H9 (cell line): ENCODE data around the gene CYP2S1. TPM values are rescaled to one million over a fixed set of nuclear protein-coding genes. Genes with fewer than 3 reads are reported as not detected.
"Not testable (repeated sequence)": the region's sequence is repeated elsewhere in the genome, so short reads cannot be mapped to it uniquely, and the experiment has no call there.

Experiments
- DNase-seq: peaks from one replicate; pipeline ENCODE4 v3.0.0-alpha.2; 2017
- H2AFZ ChIP-seq: one replicate; pipeline ENCODE4 v1.6.1; 2013; ENCODE audit warnings: mild to moderate bottlenecking, low read length, control low read depth, moderate library complexity
- H2AK5ac ChIP-seq: 2 replicates; pipeline ENCODE4 v1.6.1; 2013; ENCODE audit warnings: low read length, control low read depth, mixed read lengths; ENCODE audit not compliant: insufficient read length
- H2BK120ac ChIP-seq: one replicate; pipeline ENCODE4 v1.6.1; 2013; ENCODE audit warnings: low read depth, mild to moderate bottlenecking, low read length, control low read depth, inconsistent platforms; ENCODE audit not compliant: poor library complexity, severe bottlenecking
- H2BK12ac ChIP-seq: 2 replicates; pipeline ENCODE4 v1.6.1; 2013; ENCODE audit warnings: low read length, control low read depth, mixed read lengths, low read depth; ENCODE audit not compliant: insufficient read length
- H2BK15ac ChIP-seq: 2 replicates; pipeline ENCODE4 v1.6.1; 2013; ENCODE audit warnings: low read depth, low read length, control low read depth
- H2BK20ac ChIP-seq: one replicate; pipeline ENCODE4 v1.6.1; 2013; ENCODE audit warnings: low read depth, mild to moderate bottlenecking, low read length, control low read depth, inconsistent platforms; ENCODE audit not compliant: poor library complexity, severe bottlenecking
- H2BK5ac ChIP-seq: 2 replicates; pipeline ENCODE4 v1.6.1; 2013; ENCODE audit warnings: low read length, control low read depth, mixed read lengths; ENCODE audit not compliant: insufficient read length
- H3K14ac ChIP-seq: 2 replicates; pipeline ENCODE4 v1.6.1; 2013; ENCODE audit warnings: low read length, control low read depth; ENCODE audit not compliant: insufficient read depth
- H3K18ac ChIP-seq: 2 replicates; pipeline ENCODE4 v1.6.1; 2013; ENCODE audit warnings: low read depth, mild to moderate bottlenecking, mixed read lengths, low read length, control low read depth; ENCODE audit not compliant: insufficient read length
- H3K23ac ChIP-seq: 2 replicates; pipeline ENCODE4 v1.6.1; 2013; ENCODE audit warnings: low read length, control low read depth, mixed read lengths, low read depth; ENCODE audit not compliant: insufficient read length
- H3K23me2 ChIP-seq: 2 replicates; pipeline ENCODE4 v1.6.1; 2013; ENCODE audit warnings: low read depth, mild to moderate bottlenecking, mixed read lengths, low read length, control low read depth; ENCODE audit not compliant: insufficient read length, poor library complexity, severe bottlenecking
- H3K27ac ChIP-seq: 2 replicates; pipeline ENCODE4 v1.5.1; 2013; ENCODE audit warnings: low read length, control low read depth, mixed read lengths, low read depth; ENCODE audit not compliant: insufficient read length
- H3K27me3 ChIP-seq: 2 replicates; pipeline ENCODE4 v1.6.1; 2013; ENCODE audit warnings: low read length, control low read depth, inconsistent platforms; ENCODE audit not compliant: insufficient read depth
- H3K4ac ChIP-seq: 2 replicates; pipeline ENCODE4 v1.6.1; 2013; ENCODE audit warnings: low read depth, mild to moderate bottlenecking, control low read depth, inconsistent platforms, low read length, moderate library complexity
- H3K4me1 ChIP-seq: 2 replicates; pipeline ENCODE4 v1.6.1; 2013; ENCODE audit warnings: low read length, control low read depth, inconsistent platforms; ENCODE audit not compliant: insufficient read depth
- H3K4me2 ChIP-seq: 2 replicates; pipeline ENCODE4 v1.6.1; 2013; ENCODE audit warnings: low read length, control low read depth, mixed read lengths; ENCODE audit not compliant: insufficient read length, insufficient read depth
- H3K56ac ChIP-seq: 2 replicates; pipeline ENCODE4 v1.6.1; 2013; ENCODE audit warnings: low read depth, mild to moderate bottlenecking, mixed read lengths, low read length, control low read depth; ENCODE audit not compliant: insufficient read length
- H3K79me1 ChIP-seq: 2 replicates; pipeline ENCODE4 v1.6.1; 2013; ENCODE audit warnings: low read depth, mild to moderate bottlenecking, moderate library complexity, low read length, control low read depth, inconsistent platforms; ENCODE audit not compliant: insufficient read depth, poor library complexity, severe bottlenecking
- H3K79me2 ChIP-seq: 2 replicates; pipeline ENCODE4 v1.6.1; 2013; ENCODE audit warnings: low read length, control low read depth, inconsistent platforms; ENCODE audit not compliant: insufficient read depth
- H3K9ac ChIP-seq: 2 replicates; pipeline ENCODE4 v1.6.1; 2013; ENCODE audit warnings: low read length, control low read depth, mixed read lengths; ENCODE audit not compliant: insufficient read length; ENCODE audit errors: extremely low read depth
- H3K9me3 ChIP-seq: one replicate; pipeline ENCODE4 v1.6.1; 2013; ENCODE audit warnings: low read depth, low read length, inconsistent platforms; ENCODE audit not compliant: control insufficient read depth
- H3T11ph ChIP-seq: one replicate; pipeline ENCODE4 v1.6.1; 2013; ENCODE audit warnings: mild to moderate bottlenecking, low read length, control low read depth, inconsistent platforms
- H4K20me1 ChIP-seq: one replicate; pipeline ENCODE4 v1.6.1; 2013; ENCODE audit not compliant: control insufficient read depth, insufficient read length, insufficient read depth
- H4K5ac ChIP-seq: 2 replicates; pipeline ENCODE4 v1.6.1; 2013; ENCODE audit warnings: low read depth, mild to moderate bottlenecking, mixed read lengths, low read length, control low read depth; ENCODE audit not compliant: insufficient read length
- H4K8ac ChIP-seq: replicated peaks from 2 replicates; pipeline ENCODE4 v1.6.1; 2013; ENCODE audit warnings: low read length, control low read depth, mixed read lengths, low read depth; ENCODE audit not compliant: insufficient read length
- H4K91ac ChIP-seq: 2 replicates; pipeline ENCODE4 v1.6.1; 2013; ENCODE audit warnings: low read depth, mild to moderate bottlenecking, moderate library complexity, mixed read lengths, low read length, control low read depth; ENCODE audit not compliant: insufficient read length
- H3K27ac Mint-ChIP-seq, 3 experiments: 2 replicates in 2 of 3; 3 replicates in 1 of 3; pipeline ENCODE4 v1.8.0; 2020 to 2021; ENCODE audit warnings: mixed read lengths in 3 of 3, mild to moderate bottlenecking in 1 of 3, moderate library complexity in 1 of 3
- H3K27me3 Mint-ChIP-seq: 2 replicates; pipeline ENCODE4 v1.8.0; 2021; ENCODE audit warnings: low read depth, mild to moderate bottlenecking, moderate library complexity, mixed read lengths
- H3K36me3 Mint-ChIP-seq, 3 experiments: 2 replicates in 2 of 3; 3 replicates in 1 of 3; pipeline ENCODE4 v1.8.0; 2020 to 2021; ENCODE audit warnings: low read depth in 3 of 3, mixed read lengths in 3 of 3; ENCODE audit not compliant: insufficient read depth in 1 of 3
- H3K4me1 Mint-ChIP-seq, 2 experiments: 2 replicates each; pipeline ENCODE4 v1.8.0; 2020; ENCODE audit warnings: mixed read lengths in 2 of 2
- H3K4me3 Mint-ChIP-seq, 2 experiments: 2 replicates in 1 of 2; 3 replicates in 1 of 2; pipeline ENCODE4 v1.8.0; 2020 to 2021; ENCODE audit warnings: mild to moderate bottlenecking in 2 of 2, mixed read lengths in 2 of 2, moderate library complexity in 1 of 2
- H3K9me3 Mint-ChIP-seq, 2 experiments: 2 replicates in 1 of 2; 3 replicates in 1 of 2; pipeline ENCODE4 v1.8.0; 2020; ENCODE audit warnings: mild to moderate bottlenecking in 2 of 2, mixed read lengths in 2 of 2, moderate library complexity in 1 of 2
- CTCF ChIP-seq: fragments of 200-600 bp; sonication (generic); conservative IDR thresholded peaks from 3 replicates; pipeline ENCODE4 v1.8.0; 2021; ENCODE audit warnings: antibody characterized with exemption, mild to moderate bottlenecking
- WGBS: extraction: QIAGEN DNeasy Blood & Tissue Kit; methylation state at CpG from one replicate; pipeline ENCODE4 v1.1.7; 2013; ENCODE audit warnings: missing lambda C conversion rate, low lambda C conversion rate, mixed read lengths; ENCODE audit not compliant: insufficient read length; ENCODE audit errors: extremely low coverage; 5-methylcytosine and 5-hydroxymethylcytosine counted together
- total RNA-seq: library from RNA; stranded (reverse); gene quantifications from 2 replicates; pipeline ENCODE4 v1.2.1, GENCODE V29; 2021

Gene CYP2S1
- total RNA-seq, 1 experiment from 2014 or later = 159 TPM

- TF ChIP-seq CTCF = peak; percentile 93
- no CpG with 5 or more reads among the region's 7 CpGs for WGBS
- H3K27ac Mint-ChIP-seq = peak overlapping the region; percentile 88 to 98 (median 97); a peak in 5 of 7 replicates
These were observed 11.3 kb downstream of the CYP2S1 start for GRCh38 chr19:41204338-41204737.

More at GRCh38 chr19:41204338-41204737, 11.3 kb downstream of the CYP2S1 start:
- not testable (repeated sequence) for H3T11ph ChIP-seq, H3K23ac ChIP-seq, H3K4me2 ChIP-seq, H3K9me3 Mint-ChIP-seq, H2AFZ ChIP-seq, H4K8ac ChIP-seq, H3K27me3 Mint-ChIP-seq, H3K9ac ChIP-seq, H2AK5ac ChIP-seq, H3K9me3 ChIP-seq, H2BK20ac ChIP-seq, H2BK12ac ChIP-seq, H4K5ac ChIP-seq, H3K27ac ChIP-seq, H3K79me2 ChIP-seq, H2BK5ac ChIP-seq, H4K91ac ChIP-seq, H3K23me2 ChIP-seq, H3K18ac ChIP-seq, H4K20me1 ChIP-seq, H3K56ac ChIP-seq, H3K79me1 ChIP-seq, H3K27me3 ChIP-seq, H3K4me3 Mint-ChIP-seq, H3K4ac ChIP-seq, H3K4me1 ChIP-seq, H2BK120ac ChIP-seq, H2BK15ac ChIP-seq, H3K14ac ChIP-seq
- peaks cover 55 to 81% (median 78%) of the 10 kb centered on the region in 3 experiments for H3K36me3 Mint-ChIP-seq
- DNase-seq = peak; percentile 86
- H3K4me1 Mint-ChIP-seq = peaks cover 5 to 15% of the 10 kb centered on the region in 2 experiments
